GM19043 (cell line): ENCODE results near the gene C1QTNF1.

Experiments
- ATAC-seq: cut with Tn5 transposase; IDR thresholded peaks from one replicate; pipeline ENCODE4 v1.9.1; 2021; ENCODE audit warnings: low read depth; ENCODE audit not compliant: unreplicated experiment

The C1QTNF1 gene

GRCh38 chr17:78992542-78993212, 31.3 kb upstream of the C1QTNF1 start:
- no peak for ATAC-seq

- ATAC-seq: no peak
Observed at GRCh38 chr17:78993241-78993956, 30.6 kb upstream of the C1QTNF1 start.

GRCh38 chr17:78993981-78994671, 29.8 kb upstream of the C1QTNF1 start:
- no peak for ATAC-seq

- no peak for ATAC-seq
Observed at GRCh38 chr17:78995022-78995760, 28.8 kb upstream of the C1QTNF1 start.

- no peak for ATAC-seq
Observed at GRCh38 chr17:78995761-78996451, 28.1 kb upstream of the C1QTNF1 start.

GRCh38 chr17:78996781-78997201, 27.2 kb upstream of the C1QTNF1 start:
- no peak for ATAC-seq

- no peak for ATAC-seq
Observed at GRCh38 chr17:78997231-78997741, 26.7 kb upstream of the C1QTNF1 start.

GRCh38 chr17:78997881-78998280, 26.1 kb upstream of the C1QTNF1 start:
- no peak for ATAC-seq

- no peak for ATAC-seq
Observed at GRCh38 chr17:78998311-78999055, 25.5 kb upstream of the C1QTNF1 start.

GRCh38 chr17:78999056-78999768, 24.8 kb upstream of the C1QTNF1 start:
- ATAC-seq: no peak

- no peak for ATAC-seq
Observed at GRCh38 chr17:78999947-79000395, 24.0 kb upstream of the C1QTNF1 start.

GRCh38 chr17:79000396-79001189, 23.4 kb upstream of the C1QTNF1 start:
- ATAC-seq: no peak

GRCh38 chr17:79001190-79002020, 22.6 kb upstream of the C1QTNF1 start:
- no peak for ATAC-seq

- ATAC-seq: no peak
Observed at GRCh38 chr17:79002291-79002690, 21.7 kb upstream of the C1QTNF1 start.

- no peak for ATAC-seq
Observed at GRCh38 chr17:79002796-79003593, 21.0 kb upstream of the C1QTNF1 start.

- no peak for ATAC-seq
Observed at GRCh38 chr17:79003661-79004411, 20.1 kb upstream of the C1QTNF1 start.
